Panc1 (cell line): ENCODE results near the gene FAM186B.

Source experiments
- CTCF ChIP-seq: fragments of 450-650 bp; IDR thresholded peaks from 2 replicates; pipeline ENCODE4 v1.5.1; 2017; ENCODE audit warnings: mild to moderate bottlenecking
- POLR2AphosphoS5 ChIP-seq: IDR thresholded peaks from 2 replicates; pipeline ENCODE4 v1.6.1; 2012; ENCODE audit warnings: mild to moderate bottlenecking, low read depth, low read length, moderate library complexity
- TCF7L2 ChIP-seq: IDR thresholded peaks from 2 replicates; pipeline ENCODE4 v1.6.1; 2011; ENCODE audit warnings: mild to moderate bottlenecking, low read depth, low read length, inconsistent platforms

GRCh38 chr12:49652921-49653520, 47.6 kb upstream of the FAM186B start:
- TF ChIP-seq CTCF (no peak), POLR2AphosphoS5 (no peak), TCF7L2 (no peak)
